Epithelial cell of proximal tubule (primary cell): ENCODE measurements around the gene GSS. TPM values are rescaled to one million over a fixed set of nuclear protein-coding genes. Genes with fewer than 3 reads are reported as not detected.

Source experiments
- DNase-seq: peaks from one replicate; pipeline ENCODE4 v3.0.0-alpha.2; 2011; ENCODE audit warnings: low read depth
- H3K4me3 ChIP-seq: 2 replicates; pipeline ENCODE4 v1.5.1; 2011; ENCODE audit warnings: low read depth, mild to moderate bottlenecking, low read length
- CTCF ChIP-seq: conservative IDR thresholded peaks from 2 replicates; pipeline ENCODE4 v1.5.1; 2012; ENCODE audit warnings: low read depth, mild to moderate bottlenecking, low read length
- total RNA-seq: library from RNA; depleted of rRNA; stranded (reverse); fragments of >200 nt; gene quantifications from 2 replicates; pipeline ENCODE4 v1.2.3, GENCODE V29; 2015

GSS gene
- total RNA-seq, 1 donor from 2014 or later = 76.2 TPM

GRCh38 chr20:34977365-34978091 lies 21.9 kb upstream of the GSS start:
- H3K4me3 ChIP-seq = no peak overlapping the region
- no peak for DNase-seq
- TF ChIP-seq CTCF = no peak

GRCh38 chr20:34976286-34976685 lies 20.7 kb upstream of the GSS start:
- no peak for DNase-seq
- no peak for TF ChIP-seq CTCF
- H3K4me3 ChIP-seq = no peak overlapping the region

GRCh38 chr20:34974246-34974645 lies 18.6 kb upstream of the GSS start:
- DNase-seq = no peak
- no peak for TF ChIP-seq CTCF
- H3K4me3 ChIP-seq = no peak overlapping the region

DNA sequence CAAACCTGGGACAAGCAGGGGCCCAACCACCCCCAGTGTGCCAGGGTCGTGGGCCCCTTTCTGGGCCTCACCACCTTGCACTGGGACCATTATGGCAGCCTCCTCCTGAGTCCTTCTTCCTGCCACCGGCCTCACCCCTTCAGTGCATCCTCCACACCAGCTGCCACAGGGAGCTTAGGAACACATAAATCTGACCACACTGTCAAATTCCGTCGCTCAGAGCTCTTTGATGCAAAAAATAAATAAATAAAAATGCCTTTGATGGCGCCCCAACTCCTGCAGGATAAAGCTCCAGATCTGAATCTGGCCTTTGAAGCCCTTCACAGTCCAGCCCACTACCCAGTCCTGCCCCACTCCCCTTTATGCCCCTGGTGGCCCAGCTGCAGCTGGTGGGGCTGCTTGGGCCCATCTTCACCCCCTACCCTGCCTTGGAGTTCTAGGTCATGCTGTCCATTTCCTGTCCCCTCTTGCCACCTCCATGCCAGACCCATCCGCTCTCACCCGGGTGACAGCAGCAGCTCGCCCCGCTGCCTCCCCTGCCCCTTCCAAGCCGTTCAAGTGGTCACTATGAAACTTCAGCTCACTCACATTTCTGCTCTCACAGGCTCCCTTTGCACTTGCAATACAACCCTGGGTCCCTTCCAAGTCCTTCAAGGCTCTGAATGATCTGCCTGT lies 16.1 kb upstream of the GSS start:
- no peak overlapping the region for H3K4me3 ChIP-seq
- DNase-seq = no peak
- TF ChIP-seq CTCF = no peak

DNA sequence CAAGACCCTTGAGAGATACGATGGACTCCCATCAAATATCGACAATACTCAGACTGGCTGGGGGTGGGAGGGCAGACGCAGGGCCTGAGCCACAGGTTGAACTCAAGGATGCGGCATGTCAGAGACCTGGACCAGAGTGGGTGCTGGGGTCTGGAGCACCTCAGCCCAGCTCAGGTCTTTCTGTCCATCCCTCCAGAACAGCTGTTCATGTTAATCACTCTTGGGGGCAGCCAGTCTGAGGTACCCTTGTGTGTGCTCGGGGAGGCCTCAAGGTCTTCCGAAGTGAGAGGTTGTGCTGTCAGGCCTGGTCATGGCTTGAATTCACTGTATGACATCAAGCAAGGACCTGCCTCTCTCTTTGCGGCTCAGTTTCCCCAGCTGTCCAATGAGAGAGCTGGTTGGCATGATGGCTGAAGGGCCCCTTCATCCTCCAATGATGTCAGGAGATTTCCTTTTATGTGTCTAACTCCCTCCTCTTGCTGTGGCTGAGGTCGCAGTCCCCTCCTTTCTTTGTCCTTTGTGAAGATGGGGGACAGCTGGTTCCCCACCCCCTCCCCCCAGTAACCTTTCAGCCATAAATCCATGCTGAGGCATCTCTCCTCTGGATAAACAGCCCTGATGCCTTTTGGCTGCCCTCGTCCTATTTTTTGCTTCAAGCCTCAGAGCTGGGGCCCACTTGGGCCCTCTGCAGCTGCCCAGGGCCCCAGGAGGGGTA lies 15.4 kb upstream of the GSS start:
- DNase-seq = no peak
- H3K4me3 ChIP-seq = no peak overlapping the region
- no peak for TF ChIP-seq CTCF

- no peak for DNase-seq
- H3K4me3 ChIP-seq = no peak overlapping the region
- no peak for TF ChIP-seq CTCF
Measured at GRCh38 chr20:34970193-34970840, 14.7 kb upstream of the GSS start.
